Measurements from ENCODE around the gene GRID1. TPM values are rescaled to one million over a fixed set of nuclear protein-coding genes. Genes with fewer than 3 reads are reported as not detected.

The GRID1 gene
- total RNA-seq, 1 experiment from 2014 or later, result 0.37 TPM

- TF ChIP-seq MYBL2 (CRISPR knock-in tag; IDR thresholded peaks at IDR 0.05), result no peak
These were observed 580.1 kb downstream of the GRID1 start (continued) for GRCh38 chr10:85786401-85786899.

- Mint-ChIP-seq H3K27me3 (ENCODE audit: low read depth) (no peaks in the 10 kb centered on the region), H3K27ac (no peak overlapping the region), H3K4me3 (no peak overlapping the region), H3K9me3 (no peaks in the 10 kb centered on the region), H3K36me3 (no peaks in the 10 kb centered on the region), H3K4me1 (peaks cover 4% of the 10 kb centered on the region)
- POLR2A ChIA-PET, result no interaction called here
- ATAC-seq, result no peak
- TF ChIP-seq PRDM15 (CRISPR knock-in tag; IDR thresholded peaks at IDR 0.05), result no peak
- TF ChIP-seq ZBTB43 (CRISPR knock-in tag; IDR thresholded peaks at IDR 0.05), result no peak
- TF ChIP-seq E2F5 (CRISPR knock-in tag; IDR thresholded peaks at IDR 0.05), result no peak
- no peak for TF ChIP-seq IRF1 (CRISPR knock-in tag; IDR thresholded peaks at IDR 0.05)
- no peak for TF ChIP-seq ARID4B (CRISPR knock-in tag; IDR thresholded peaks at IDR 0.05; ENCODE audit: borderline replicate concordance)
- no peak for TF ChIP-seq JUN (CRISPR knock-in tag; IDR thresholded peaks at IDR 0.05)
- no peak for TF ChIP-seq ZNF121 (CRISPR knock-in tag; IDR thresholded peaks at IDR 0.05)
- TF ChIP-seq E2F1 (CRISPR knock-in tag; IDR thresholded peaks at IDR 0.05), result no peak
- TF ChIP-seq HMGA2 (CRISPR knock-in tag; IDR thresholded peaks at IDR 0.05), result no peak
- TF ChIP-seq IRF2 (CRISPR knock-in tag; IDR thresholded peaks at IDR 0.05; ENCODE audit: borderline replicate concordance, low read depth), result no peak
- no peak for TF ChIP-seq ZNF423 (CRISPR knock-in tag; IDR thresholded peaks at IDR 0.05)
- TF ChIP-seq ZNF396 (CRISPR knock-in tag; IDR thresholded peaks at IDR 0.05; ENCODE audit: borderline replicate concordance), result no peak
- TF ChIP-seq ZNF671 (CRISPR knock-in tag; IDR thresholded peaks at IDR 0.05), result no peak
- TF ChIP-seq CDX4 (CRISPR knock-in tag; IDR thresholded peaks at IDR 0.05; ENCODE audit: borderline replicate concordance), result no peak
- no peak for TF ChIP-seq RORB (CRISPR knock-in tag; IDR thresholded peaks at IDR 0.05)
- TF ChIP-seq CREB1 (CRISPR knock-in tag; IDR thresholded peaks at IDR 0.05), result no peak
- TF ChIP-seq ATF2 (CRISPR knock-in tag; IDR thresholded peaks at IDR 0.05; ENCODE audit: borderline replicate concordance, low read depth), result no peak
- no peak for TF ChIP-seq ZNF416 (CRISPR knock-in tag; IDR thresholded peaks at IDR 0.05)
- DNase-seq (ENCODE audit: low spot score), result no peak
- CTCF ChIA-PET, result no interaction called here
These were observed 581.8 kb downstream of the GRID1 start for GRCh38 chr10:85784792-85785191.

Data from WTC11 (cell line).